SU-DHL-6 (cell line): ENCODE results near the gene SLC5A8.

Experiments
- H2AFZ ChIP-seq: fragments of 200-600 bp; sonication (generic); 2 replicates; pipeline ENCODE4 v1.6.1; 2014; ENCODE audit warnings: low read depth, mild to moderate bottlenecking, moderate library complexity, mixed read lengths, antibody characterized with exemption, low read length; ENCODE audit not compliant: severe bottlenecking
- H3F3A ChIP-seq: fragments of 200-600 bp; shearing (Covaris generic); 2 replicates; pipeline ENCODE4 v1.6.0; 2016; ENCODE audit warnings: antibody characterized with exemption, mild to moderate bottlenecking; ENCODE audit not compliant: insufficient read depth
- H3K27ac ChIP-seq: fragments of 200-600 bp; sonication (generic); 2 replicates; pipeline ENCODE4 v1.5.1; 2016; ENCODE audit warnings: low read depth, mild to moderate bottlenecking, low read length, moderate library complexity, mixed read lengths
- H3K27me3 ChIP-seq: fragments of 200-600 bp; sonication (generic), shearing (Covaris generic); 2 replicates; pipeline ENCODE4 v1.6.0; 2014; ENCODE audit warnings: mild to moderate bottlenecking, low read length
- H3K36me3 ChIP-seq: fragments of 200-600 bp; sonication (generic); 2 replicates; pipeline ENCODE4 v1.6.1; 2014; ENCODE audit warnings: mild to moderate bottlenecking, low read length, mixed read lengths
- H3K4me2 ChIP-seq: fragments of 300-600, 200-600 bp; shearing (Covaris generic), sonication (generic); 2 replicates; pipeline ENCODE4 v1.6.0; 2014; ENCODE audit warnings: low read length, low read depth, mild to moderate bottlenecking; ENCODE audit not compliant: poor library complexity, severe bottlenecking
- H3K4me3 ChIP-seq: fragments of 200-600 bp; sonication (generic); 2 replicates; pipeline ENCODE4 v1.5.1; 2014; ENCODE audit warnings: antibody characterized with exemption, low read length, mild to moderate bottlenecking, mixed read lengths; ENCODE audit not compliant: insufficient read depth, poor library complexity, severe bottlenecking
- H3K79me2 ChIP-seq: fragments of 200-600 bp; sonication (generic); 2 replicates; pipeline ENCODE4 v1.6.1; 2014; ENCODE audit warnings: mild to moderate bottlenecking, low read length, moderate library complexity; ENCODE audit not compliant: insufficient read depth
- H3K9ac ChIP-seq: fragments of 200-600 bp; sonication (generic); 2 replicates; pipeline ENCODE4 v1.7.0; 2014; ENCODE audit warnings: mild to moderate bottlenecking, low read length
- H3K9me2 ChIP-seq: fragments of 200-600 bp; sonication (generic); replicated peaks from 2 replicates; pipeline ENCODE4 v1.6.1; 2014; ENCODE audit warnings: low read length; ENCODE audit not compliant: insufficient read depth
- H3K9me3 ChIP-seq: fragments of 200-600 bp; sonication (generic); 2 replicates; pipeline ENCODE4 v1.6.1; 2014; ENCODE audit warnings: low read length, mixed read lengths; ENCODE audit not compliant: insufficient read depth
- H4K20me1 ChIP-seq: fragments of 200-600 bp; sonication (generic); 2 replicates; pipeline ENCODE4 v1.6.1; 2014; ENCODE audit warnings: low read depth, mild to moderate bottlenecking, antibody characterized with exemption, low read length, moderate library complexity, mixed read lengths
- EZH2phosphoT487 ChIP-seq: fragments of 200-600 bp; sonication (generic), shearing (Covaris generic); conservative IDR thresholded peaks from 2 replicates; pipeline ENCODE4 v1.6.1; 2018; ENCODE audit warnings: mild to moderate bottlenecking, antibody characterized with exemption, low read length, moderate library complexity, mixed read lengths
- TF ChIP-seq, protein P1 (sequence below): fragments of 200-600 bp; sonication (generic); IDR thresholded peaks from one replicate; pipeline ENCODE4 v1.5.1; 2017; ENCODE audit warnings: antibody characterized with exemption, mild to moderate bottlenecking, low read length, moderate library complexity; ENCODE audit not compliant: insufficient read depth, poor library complexity, severe bottlenecking

SLC5A8 gene

DNA sequence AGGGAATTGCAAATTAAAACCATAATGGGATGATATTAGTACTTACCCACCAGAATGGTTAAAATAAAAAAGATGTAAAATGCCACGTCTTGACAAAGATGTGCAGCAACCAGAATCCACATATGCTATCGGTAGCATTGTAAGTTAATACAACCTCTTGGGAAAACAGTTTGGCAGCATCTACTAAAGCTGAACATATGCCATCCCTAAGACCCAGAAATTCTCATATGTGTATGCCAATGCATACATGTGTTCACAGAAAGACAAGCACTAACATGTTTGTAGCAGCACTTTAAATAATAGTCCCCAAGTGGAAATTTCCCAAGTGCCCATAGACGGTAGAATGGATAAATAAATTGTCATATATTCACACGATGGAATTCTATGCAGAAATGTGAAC is 28.3 kb upstream of the SLC5A8 start:
- no peak overlapping the region for H3K4me2 ChIP-seq
- no peak overlapping the region for H3K4me3 ChIP-seq
- no peaks in the 10 kb centered on the region for H3K36me3 ChIP-seq
- no peaks in the 10 kb centered on the region for H3F3A ChIP-seq
- TF ChIP-seq, protein P1, sequence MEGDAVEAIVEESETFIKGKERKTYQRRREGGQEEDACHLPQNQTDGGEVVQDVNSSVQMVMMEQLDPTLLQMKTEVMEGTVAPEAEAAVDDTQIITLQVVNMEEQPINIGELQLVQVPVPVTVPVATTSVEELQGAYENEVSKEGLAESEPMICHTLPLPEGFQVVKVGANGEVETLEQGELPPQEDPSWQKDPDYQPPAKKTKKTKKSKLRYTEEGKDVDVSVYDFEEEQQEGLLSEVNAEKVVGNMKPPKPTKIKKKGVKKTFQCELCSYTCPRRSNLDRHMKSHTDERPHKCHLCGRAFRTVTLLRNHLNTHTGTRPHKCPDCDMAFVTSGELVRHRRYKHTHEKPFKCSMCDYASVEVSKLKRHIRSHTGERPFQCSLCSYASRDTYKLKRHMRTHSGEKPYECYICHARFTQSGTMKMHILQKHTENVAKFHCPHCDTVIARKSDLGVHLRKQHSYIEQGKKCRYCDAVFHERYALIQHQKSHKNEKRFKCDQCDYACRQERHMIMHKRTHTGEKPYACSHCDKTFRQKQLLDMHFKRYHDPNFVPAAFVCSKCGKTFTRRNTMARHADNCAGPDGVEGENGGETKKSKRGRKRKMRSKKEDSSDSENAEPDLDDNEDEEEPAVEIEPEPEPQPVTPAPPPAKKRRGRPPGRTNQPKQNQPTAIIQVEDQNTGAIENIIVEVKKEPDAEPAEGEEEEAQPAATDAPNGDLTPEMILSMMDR = no peak
- no peak for TF ChIP-seq EZH2phosphoT487
- no peaks in the 10 kb centered on the region for H3K27me3 ChIP-seq
- H3K27ac ChIP-seq = no peak overlapping the region
- H3K9ac ChIP-seq = no peak overlapping the region
- H3K9me3 ChIP-seq = peaks cover 7% of the 10 kb centered on the region; the same call in 1 of the 2 replicates
- no peaks in the 10 kb centered on the region for H3K9me2 ChIP-seq
- H4K20me1 ChIP-seq = no peaks in the 10 kb centered on the region
- H2AFZ ChIP-seq = no peak overlapping the region
- no peaks in the 10 kb centered on the region for H3K79me2 ChIP-seq

DNA sequence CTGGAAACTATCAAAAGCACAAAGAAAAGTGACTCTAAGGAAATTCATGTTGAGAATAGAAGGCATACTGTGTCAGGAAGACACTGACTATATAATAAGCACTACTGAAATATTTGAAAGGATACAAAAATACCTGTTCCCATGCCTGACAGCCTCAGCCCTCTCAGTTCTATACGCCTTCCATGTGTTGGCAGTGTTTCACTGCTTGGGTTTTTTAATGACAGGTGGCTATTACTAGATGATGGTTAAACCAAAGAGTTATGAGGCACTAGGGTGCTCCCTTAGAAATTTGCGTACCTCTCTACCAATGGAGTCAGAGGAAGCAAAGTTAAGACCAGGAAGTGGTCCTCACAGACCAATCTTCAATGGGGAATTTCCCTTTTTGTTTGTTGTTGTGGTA is 25.6 kb upstream of the SLC5A8 start:
- TF ChIP-seq, protein P1 = no peak
- TF ChIP-seq EZH2phosphoT487 = no peak
- H3K9me2 ChIP-seq = no peaks in the 10 kb centered on the region
- no peaks in the 10 kb centered on the region for H3F3A ChIP-seq
- no peak overlapping the region for H3K4me3 ChIP-seq
- no peak overlapping the region for H3K9ac ChIP-seq
- no peaks in the 10 kb centered on the region for H3K36me3 ChIP-seq
- peaks cover 7% of the 10 kb centered on the region; the same call in 1 of the 2 replicates for H3K9me3 ChIP-seq
- H3K4me2 ChIP-seq = no peak overlapping the region
- no peaks in the 10 kb centered on the region for H4K20me1 ChIP-seq
- no peaks in the 10 kb centered on the region for H3K79me2 ChIP-seq
- H3K27me3 ChIP-seq = no peaks in the 10 kb centered on the region
- H2AFZ ChIP-seq = no peak overlapping the region
- no peak overlapping the region for H3K27ac ChIP-seq

DNA sequence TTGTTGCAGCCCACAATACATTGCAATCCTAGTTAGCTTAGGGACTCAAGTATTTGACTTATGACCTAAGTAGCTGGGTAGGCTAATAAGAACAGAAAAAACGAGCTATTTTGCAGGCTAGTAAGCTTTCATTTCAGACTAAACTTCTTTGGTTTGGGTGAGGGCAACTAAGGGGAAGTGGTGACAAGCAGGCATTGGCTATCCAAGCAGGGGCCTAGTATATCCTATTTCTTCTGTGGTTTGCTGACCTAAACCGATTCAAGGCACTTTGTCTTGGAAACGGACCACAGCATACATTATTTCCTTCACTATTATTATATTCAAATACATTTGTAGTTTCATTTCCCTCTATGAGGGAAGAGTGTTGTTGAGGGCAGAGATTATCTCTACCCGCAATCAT is 21.6 kb upstream of the SLC5A8 start:
- Histone ChIP-seq H3K4me2 (no peak overlapping the region), H3K79me2 (no peaks in the 10 kb centered on the region), H3K9me2 (no peaks in the 10 kb centered on the region), H3K9me3 (no peaks in the 10 kb centered on the region), H2AFZ (no peak overlapping the region), H3K4me3 (no peak overlapping the region), H3K27ac (no peak overlapping the region), H3F3A (no peaks in the 10 kb centered on the region), H3K36me3 (no peaks in the 10 kb centered on the region), H4K20me1 (no peaks in the 10 kb centered on the region), H3K9ac (no peak overlapping the region), H3K27me3 (no peaks in the 10 kb centered on the region)
- TF ChIP-seq, protein P1 = no peak
- TF ChIP-seq EZH2phosphoT487 = no peak
